ENCODE data around the gene TLN1.

The TLN1 gene

GRCh38 chr9:35664531-35665470 is 67.2 kb downstream of the TLN1 start, which contains the start of gene ARHGEF39:
Gene ARHGEF39, minus strand, starts transcription at chr9:35665195. Its CDS starts 26 bp downstream, at chr9:35665169.
- peak; percentile 96 for DNase-seq (ENCODE audit: low read depth, low spot score)

GRCh38 chr9:35662437-35662836 is 69.6 kb downstream of the TLN1 start:
- no peak for DNase-seq (ENCODE audit: low read depth, low spot score)

DNA sequence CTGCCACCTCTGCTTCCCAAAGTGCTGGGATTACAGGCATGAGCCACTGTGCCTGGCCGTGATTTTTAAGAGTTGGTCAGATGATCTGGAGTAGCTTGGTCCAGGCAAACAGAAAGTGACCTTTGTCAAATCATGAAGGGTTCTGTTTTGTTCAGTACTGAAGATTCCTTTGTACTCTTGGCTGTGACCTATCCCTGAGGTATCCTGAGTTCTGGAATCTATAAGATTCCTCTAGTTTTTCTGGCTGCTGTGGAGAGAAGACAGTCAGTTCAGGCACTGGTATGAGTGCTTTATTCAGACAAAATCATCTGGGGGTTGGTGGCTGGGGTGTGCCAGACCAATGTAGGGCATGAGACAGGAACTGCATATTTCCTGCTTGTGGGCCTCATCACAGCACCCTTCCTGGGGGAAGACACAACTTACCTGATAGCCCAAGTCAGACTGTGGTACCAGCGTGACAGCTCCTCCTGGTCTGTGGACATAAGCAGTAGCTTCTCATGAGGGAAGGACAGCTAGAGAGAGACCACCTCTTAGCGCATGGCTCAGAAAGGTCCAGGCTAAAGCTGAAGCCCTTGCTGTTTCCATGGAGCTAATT is 70.1 kb downstream of the TLN1 start:
- no peak for DNase-seq (ENCODE audit: low read depth, low spot score)

DNA sequence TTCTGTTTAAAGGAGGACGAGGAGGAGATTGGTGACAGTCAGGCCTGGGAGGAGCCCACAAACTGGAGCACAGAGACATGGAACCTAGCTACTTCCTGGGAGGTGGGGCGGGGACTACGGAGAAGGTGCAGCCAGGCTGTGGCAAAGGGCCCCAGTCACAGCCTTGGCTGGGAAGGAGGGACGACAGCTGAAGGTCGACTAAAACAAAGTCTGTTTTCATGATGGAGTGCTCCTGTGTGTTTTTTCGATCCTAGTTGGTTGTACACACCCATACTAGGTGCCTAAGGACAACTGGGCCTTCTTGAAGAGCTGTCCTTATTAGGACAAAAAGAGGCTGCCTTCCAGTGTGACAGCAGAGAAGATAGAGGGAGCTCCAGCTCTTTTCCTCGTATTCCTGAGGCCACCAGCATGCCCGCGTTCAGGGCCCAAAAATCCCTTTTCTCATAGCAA is 71.0 kb downstream of the TLN1 start:
- peak; percentile 57 for DNase-seq (ENCODE audit: low read depth, low spot score)

GRCh38 chr9:35659340-35659739 is 72.7 kb downstream of the TLN1 start:
- no peak for DNase-seq (ENCODE audit: low read depth, low spot score)

DNA sequence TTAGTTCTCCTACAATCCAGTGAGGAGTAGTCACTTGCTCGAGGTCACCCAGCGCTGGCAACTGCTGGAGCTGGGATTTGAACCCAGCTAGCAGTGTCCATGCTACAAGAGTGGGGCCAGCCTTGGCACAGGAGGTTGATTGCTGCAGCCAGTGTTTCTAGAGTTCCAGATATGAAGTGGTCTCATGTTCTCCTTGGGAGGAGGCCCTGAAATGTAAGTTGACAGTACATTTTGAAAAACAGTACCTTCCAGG is 73.1 kb downstream of the TLN1 start:
- no peak for DNase-seq (ENCODE audit: low read depth, low spot score)

GRCh38 chr9:35658137-35658967 is 73.6 kb downstream of the TLN1 start, which contains the start of gene CCDC107:
Gene CCDC107, plus strand, starts transcription at chr9:35658292. Its CDS starts 88 bp downstream, at chr9:35658380.
- DNase-seq (ENCODE audit: low read depth, low spot score) = peak; percentile 93

- DNase-seq (ENCODE audit: low read depth, low spot score) = peak; percentile 99
Measured at GRCh38 chr9:35657546-35658136, 74.4 kb downstream of the TLN1 start, which contains the start of gene RMRP. Gene RMRP, minus strand, starts transcription at chr9:35658019.

- DNase-seq (ENCODE audit: low read depth, low spot score) = no peak
Measured at GRCh38 chr9:35656831-35657545, 75.0 kb downstream of the TLN1 start.

- DNase-seq (ENCODE audit: low read depth, low spot score) = no peak
Measured at GRCh38 chr9:35656348-35656747, 75.6 kb downstream of the TLN1 start.

GRCh38 chr9:35653611-35654010 is 78.4 kb downstream of the TLN1 start:
- no peak for DNase-seq (ENCODE audit: low read depth, low spot score)

DNA sequence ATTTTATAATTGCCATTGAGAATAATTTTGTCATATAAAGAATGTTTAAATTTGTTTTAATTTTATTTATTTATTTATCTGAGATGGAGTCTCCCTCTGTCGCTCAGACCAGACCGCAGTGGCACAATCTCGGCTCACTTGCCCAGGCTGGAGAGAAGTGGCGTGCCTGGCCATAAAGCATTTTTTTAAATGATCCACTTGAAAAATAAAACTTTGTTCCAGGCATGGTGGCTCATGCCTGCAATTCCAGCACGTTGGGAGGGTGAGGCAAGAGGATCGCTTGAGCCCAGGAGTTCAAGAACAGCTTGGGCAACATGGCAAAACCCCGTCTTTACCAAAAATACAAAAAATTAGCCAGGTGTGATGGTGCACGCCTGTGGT is 79.2 kb downstream of the TLN1 start:
- DNase-seq (ENCODE audit: low read depth, low spot score) = no peak

GRCh38 chr9:35651956-35652828 is 79.8 kb downstream of the TLN1 start:
- no peak for DNase-seq (ENCODE audit: low read depth, low spot score)

DNA sequence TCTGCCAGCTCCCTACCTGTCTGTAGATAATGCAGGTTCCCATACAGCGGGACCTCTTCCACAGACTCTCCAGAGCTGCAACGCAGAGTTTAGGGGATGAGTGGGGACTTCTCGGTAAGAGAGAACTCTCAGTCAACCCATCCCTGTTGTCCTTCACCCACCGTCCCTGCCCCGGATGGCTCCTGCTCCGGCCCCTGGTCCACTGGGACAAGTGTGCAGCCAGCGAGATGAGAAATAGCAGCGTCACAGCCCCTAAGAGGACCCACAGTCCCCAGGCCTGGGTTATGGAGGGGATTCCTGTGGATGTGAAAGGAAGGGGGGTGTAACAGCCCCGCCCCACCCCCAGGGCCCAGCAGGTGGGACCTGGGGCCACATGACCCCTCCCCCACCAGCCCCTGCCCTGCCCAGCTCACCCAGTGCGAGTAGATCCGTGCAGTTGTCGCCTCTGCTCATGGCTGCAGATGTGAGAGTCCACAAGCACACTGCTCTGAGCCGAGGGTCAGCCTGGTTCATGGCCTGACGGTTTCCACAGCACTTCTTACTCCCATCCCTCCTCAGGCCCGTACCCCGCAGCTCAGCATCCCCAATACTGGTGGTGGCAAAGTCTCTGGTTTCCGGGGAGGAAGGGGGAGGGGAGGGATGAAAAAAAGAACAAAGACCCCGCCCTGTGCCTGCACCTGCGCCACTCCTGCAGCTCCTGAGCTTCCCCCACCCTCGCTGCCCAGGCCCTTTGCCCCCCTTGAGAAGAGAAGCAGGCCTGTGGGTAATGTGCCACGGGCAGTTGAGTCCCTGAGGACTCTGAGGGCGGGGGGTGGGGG is 81.4 kb downstream of the TLN1 start, which contains the start of gene SIT1:
TSS of gene SIT1 (minus strand) at position 591 of the 818 bp plus-strand sequence. CDS start at position 513, 78 bp downstream.
- no peak for DNase-seq (ENCODE audit: low read depth, low spot score)

GRCh38 chr9:35649431-35650340 is 82.3 kb downstream of the TLN1 start:
- DNase-seq (ENCODE audit: low read depth, low spot score) = no peak

All from ELF-1 (cell line).